Transverse colon (tissue), 4 donors: ENCODE data around the gene WNT6.

Source experiments
- CTCF ChIP-seq, 5 experiments: fragments of 200-600 bp in 3 of 5; fragments of 450-650 bp in 2 of 5; sonication (generic) in 3 of 5; IDR thresholded peaks; 1 replicate in 2 of 5; 2 replicates in 3 of 5; pipeline ENCODE4 v1.5.1; 2016 to 2017; ENCODE audit warnings: antibody characterized with exemption in 5 of 5, inconsistent platforms in 3 of 5, mild to moderate bottlenecking in 2 of 5, moderate library complexity in 1 of 5
- POLR2A ChIP-seq: fragments of 450-650 bp; IDR thresholded peaks from one replicate; pipeline ENCODE4 v1.6.1; 2016; ENCODE audit warnings: antibody characterized with exemption, mild to moderate bottlenecking, moderate library complexity
- POLR2AphosphoS5 ChIP-seq, 3 donors: sonication (generic); formaldehyde crosslinking; IDR thresholded peaks; one replicate each; pipeline ENCODE4 v1.6.1; 2016; ENCODE audit warnings: antibody characterized with exemption in 3 of 3

DNA sequence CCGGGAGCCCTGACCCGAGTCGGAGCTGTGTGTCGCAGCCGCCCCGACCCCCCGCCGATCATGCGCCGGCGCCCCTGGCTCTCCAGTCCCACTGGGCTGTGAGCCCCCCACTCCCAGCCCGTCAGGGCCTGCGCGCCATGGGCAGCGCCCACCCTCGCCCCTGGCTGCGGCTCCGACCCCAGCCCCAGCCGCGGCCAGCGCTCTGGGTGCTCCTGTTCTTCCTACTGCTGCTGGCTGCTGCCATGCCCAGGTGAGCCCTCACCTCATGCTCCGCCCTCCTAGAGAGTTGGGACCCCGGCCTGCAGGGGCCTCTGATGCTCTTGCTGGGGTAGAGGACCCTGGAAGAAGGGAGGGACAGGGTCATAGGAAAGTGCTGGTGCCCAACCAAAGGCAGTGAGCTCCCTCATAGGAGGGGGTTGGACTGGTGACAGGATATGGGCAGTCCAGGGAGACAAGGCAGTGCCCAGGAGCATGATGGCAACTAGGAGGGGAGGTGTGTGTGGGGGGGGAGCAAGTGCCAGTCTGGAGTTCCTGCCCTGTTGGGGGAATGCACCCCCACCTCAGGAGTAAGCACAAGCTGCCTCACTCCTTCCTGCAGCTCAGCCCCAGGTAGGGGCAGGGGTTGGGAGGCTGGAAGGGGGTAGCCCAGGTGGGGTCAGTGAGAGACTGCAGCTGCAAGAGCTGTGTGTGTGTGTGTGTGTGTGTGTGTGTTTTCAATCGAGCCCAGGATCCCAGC, 21.4 kb downstream of the WNT6 start:
- TF ChIP-seq CTCF (IDR thresholded peaks at IDR 0.05) (no peak), POLR2A (no peak), POLR2AphosphoS5 (IDR thresholded peaks at IDR 0.05) (no peak)
